Measurements from ENCODE around the gene FAM107B. TPM values are rescaled to one million over a fixed set of nuclear protein-coding genes. Genes with fewer than 3 reads are reported as not detected.
A peak's percentile ranks its signal among the peaks of the same experiment; 100 is the strongest.

Gene FAM107B
- total RNA-seq, 4 donors from 2014 or later, result 24.1 to 69.7 (median 43.2) TPM

DNA sequence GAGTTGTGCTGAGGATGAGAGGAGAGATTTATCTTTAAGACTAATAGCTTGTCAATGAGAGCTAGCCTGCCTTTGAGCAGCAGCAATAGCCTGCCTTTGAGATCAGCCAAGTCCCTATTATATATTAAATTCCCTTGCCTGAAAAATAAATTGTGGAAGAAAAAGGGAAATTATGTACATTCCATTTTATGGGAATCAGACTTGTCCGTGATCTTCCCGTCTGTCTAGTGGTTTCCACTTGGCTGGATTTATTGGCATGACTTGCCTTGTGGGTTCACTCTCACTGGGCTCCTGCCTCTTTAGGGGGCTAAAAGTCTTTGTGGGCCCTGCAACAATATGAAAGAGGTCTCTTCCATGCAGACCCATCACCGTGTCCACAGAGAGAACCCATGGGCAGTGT, 272.3 kb downstream of the FAM107B start:
- DNase-seq, result no peak
- intact Hi-C loops (cut with DNase I; ENCODE audit: low total_unique reads), result no loop called here
- no peaks in the 10 kb centered on the region for H3K9me3 ChIP-seq

DNA sequence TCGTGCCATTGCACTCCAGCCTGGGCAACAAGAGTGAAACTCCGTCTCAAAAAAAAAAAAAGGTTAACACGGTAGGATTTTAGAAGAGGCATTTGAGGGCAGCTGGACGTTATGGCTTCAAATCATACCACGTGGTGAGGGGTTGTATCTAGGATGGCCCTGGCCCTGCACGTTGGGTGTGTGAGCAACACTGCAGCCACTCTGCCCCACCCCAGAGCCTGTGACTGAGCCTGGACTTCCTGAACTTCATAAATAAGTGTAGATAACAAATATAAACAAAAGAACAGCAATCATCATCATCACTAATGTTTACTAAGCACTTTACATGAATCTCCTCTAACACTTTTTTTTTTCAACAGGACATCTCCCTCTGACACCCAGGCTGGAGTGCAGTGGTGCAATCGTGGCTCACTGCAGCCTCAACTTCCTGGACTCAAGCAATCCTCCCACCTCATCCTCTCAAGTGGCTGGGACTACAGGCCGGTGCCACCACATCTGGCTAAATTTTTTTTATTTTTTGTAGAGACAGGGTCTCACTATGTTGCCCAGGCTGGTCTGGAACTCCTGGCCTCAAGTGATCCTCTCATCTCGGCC, 274.4 kb downstream of the FAM107B start:
- Histone ChIP-seq H3K27me3 (no peaks in the 10 kb centered on the region), H3K4me1 (peaks cover 0 to 6% of the 10 kb centered on the region in 2 donors), H3K9me3 (no peaks in the 10 kb centered on the region), H3K4me3 (no peak overlapping the region), H3K27ac (no peak overlapping the region), H3K36me3 (no peaks in the 10 kb centered on the region)
- no peak for DNase-seq
- TF ChIP-seq POLR2A (IDR thresholded peaks at IDR 0.05), result no peak
- TF ChIP-seq, protein P1, sequence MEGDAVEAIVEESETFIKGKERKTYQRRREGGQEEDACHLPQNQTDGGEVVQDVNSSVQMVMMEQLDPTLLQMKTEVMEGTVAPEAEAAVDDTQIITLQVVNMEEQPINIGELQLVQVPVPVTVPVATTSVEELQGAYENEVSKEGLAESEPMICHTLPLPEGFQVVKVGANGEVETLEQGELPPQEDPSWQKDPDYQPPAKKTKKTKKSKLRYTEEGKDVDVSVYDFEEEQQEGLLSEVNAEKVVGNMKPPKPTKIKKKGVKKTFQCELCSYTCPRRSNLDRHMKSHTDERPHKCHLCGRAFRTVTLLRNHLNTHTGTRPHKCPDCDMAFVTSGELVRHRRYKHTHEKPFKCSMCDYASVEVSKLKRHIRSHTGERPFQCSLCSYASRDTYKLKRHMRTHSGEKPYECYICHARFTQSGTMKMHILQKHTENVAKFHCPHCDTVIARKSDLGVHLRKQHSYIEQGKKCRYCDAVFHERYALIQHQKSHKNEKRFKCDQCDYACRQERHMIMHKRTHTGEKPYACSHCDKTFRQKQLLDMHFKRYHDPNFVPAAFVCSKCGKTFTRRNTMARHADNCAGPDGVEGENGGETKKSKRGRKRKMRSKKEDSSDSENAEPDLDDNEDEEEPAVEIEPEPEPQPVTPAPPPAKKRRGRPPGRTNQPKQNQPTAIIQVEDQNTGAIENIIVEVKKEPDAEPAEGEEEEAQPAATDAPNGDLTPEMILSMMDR (IDR thresholded peaks at IDR 0.05), result no peak
- intact Hi-C loops (cut with DNase I; ENCODE audit: low total_unique reads), result no loop called here

More for the DNA sequence above, 272.3 kb downstream of the FAM107B start:
- Histone ChIP-seq H3K36me3 (no peaks in the 10 kb centered on the region), H3K4me3 (no peak overlapping the region), H3K27ac (no peak overlapping the region), H3K27me3 (no peaks in the 10 kb centered on the region), H3K4me1 (peaks cover 0 to 6% of the 10 kb centered on the region in 2 donors)
- no peak for TF ChIP-seq POLR2A (IDR thresholded peaks at IDR 0.05)
- TF ChIP-seq, protein P1 (IDR thresholded peaks at IDR 0.05), result no peak

DNA sequence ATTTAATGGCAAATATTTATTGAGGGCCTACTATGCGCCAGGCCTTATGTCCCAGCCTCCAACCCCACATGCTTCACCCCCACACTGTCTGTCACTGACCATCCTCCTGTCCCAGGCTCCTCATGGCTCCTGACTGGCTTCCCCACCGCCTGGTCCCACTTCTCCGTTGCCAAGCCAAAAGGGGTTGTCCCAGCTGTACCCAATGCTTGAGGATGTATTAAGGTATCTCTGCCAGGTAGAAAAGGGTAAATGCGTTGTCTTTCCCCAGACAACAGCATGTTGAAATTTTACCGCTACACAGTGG, 275.1 kb downstream of the FAM107B start:
- Histone ChIP-seq H3K4me3 (no peak overlapping the region), H3K27ac (peak overlapping the region; percentile 47 to 58), H3K36me3 (no peaks in the 10 kb centered on the region), H3K27me3 (no peaks in the 10 kb centered on the region), H3K9me3 (no peaks in the 10 kb centered on the region), H3K4me1 (peaks cover 0 to 6% of the 10 kb centered on the region in 2 donors)
- intact Hi-C loops (cut with DNase I; ENCODE audit: low total_unique reads), result no loop called here
- no peak for TF ChIP-seq POLR2A (IDR thresholded peaks at IDR 0.05)
- TF ChIP-seq, protein P1 (IDR thresholded peaks at IDR 0.05), result no peak
- DNase-seq, result no peak

DNA sequence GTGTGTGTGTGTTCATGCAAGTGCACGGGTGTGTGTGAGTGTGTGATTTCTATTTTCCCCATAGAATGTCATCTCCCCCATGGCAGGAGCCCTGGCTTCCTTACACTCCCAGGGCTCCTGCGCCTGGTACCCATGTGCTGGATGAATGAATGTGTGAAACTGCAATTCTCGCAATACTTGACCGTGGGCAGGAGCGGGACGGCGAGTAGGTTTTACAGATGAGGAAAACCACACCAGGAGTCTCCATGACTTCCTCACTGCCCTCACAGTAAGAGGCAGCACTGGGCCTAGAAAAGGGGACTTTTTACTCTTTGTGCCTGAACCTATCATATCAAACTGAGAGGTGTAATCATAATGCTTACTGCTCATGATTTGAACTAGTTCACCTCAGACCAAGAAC, 276.4 kb downstream of the FAM107B start:
- Histone ChIP-seq H3K4me1 (peaks cover 0 to 6% of the 10 kb centered on the region in 2 donors), H3K4me3 (no peak overlapping the region), H3K27ac (no peak overlapping the region), H3K27me3 (no peaks in the 10 kb centered on the region), H3K9me3 (no peaks in the 10 kb centered on the region), H3K36me3 (no peaks in the 10 kb centered on the region)
- no peak for DNase-seq
- intact Hi-C loops (cut with DNase I; ENCODE audit: low total_unique reads), result no loop called here
- TF ChIP-seq, protein P1 (IDR thresholded peaks at IDR 0.05), result no peak
- TF ChIP-seq POLR2A (IDR thresholded peaks at IDR 0.05), result no peak

DNA sequence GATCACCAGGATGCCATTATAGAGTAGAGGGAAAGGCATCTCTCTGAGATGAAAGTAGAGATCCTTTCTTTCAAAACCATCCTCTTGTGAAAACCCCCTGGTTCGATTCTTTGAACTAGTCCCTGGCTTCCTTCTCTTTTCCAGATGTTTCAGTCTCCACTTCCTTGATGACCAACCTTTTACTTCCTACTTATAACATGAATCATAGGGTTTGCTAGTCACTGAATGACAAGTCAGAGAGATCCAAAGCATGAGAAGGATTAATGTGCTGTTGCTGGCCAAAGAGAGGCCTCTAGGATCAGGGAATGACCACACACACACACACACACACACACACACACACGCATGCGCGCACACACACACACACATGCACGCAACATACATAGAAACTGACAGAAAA, 282.9 kb downstream of the FAM107B start:
- no peak for DNase-seq
- no peaks in the 10 kb centered on the region for H3K9me3 ChIP-seq
- no peaks in the 10 kb centered on the region for H3K27me3 ChIP-seq
- no peak overlapping the region for H3K27ac ChIP-seq
- intact Hi-C loops (cut with DNase I; ENCODE audit: low total_unique reads), result no loop called here
- H3K4me1 ChIP-seq, result no peaks in the 10 kb centered on the region
- no peak overlapping the region for H3K4me3 ChIP-seq
- no peaks in the 10 kb centered on the region for H3K36me3 ChIP-seq
- TF ChIP-seq POLR2A (IDR thresholded peaks at IDR 0.05), result no peak
- TF ChIP-seq, protein P1 (IDR thresholded peaks at IDR 0.05), result no peak

All from uterus (tissue), 4 donors.